COLO829 (cell line): ENCODE data around the gene PCDHGB5.
A peak's percentile ranks its signal among the peaks of the same experiment; 100 is the strongest.
"Not testable (repeated sequence)": the region's sequence is repeated elsewhere in the genome, so short reads cannot be mapped to it uniquely, and the experiment has no call there.

Experiments used
- DNase-seq: peaks from one replicate; pipeline ENCODE4 v3.0.0; 2012; ENCODE audit warnings: low spot score

PCDHGB5 gene

DNA sequence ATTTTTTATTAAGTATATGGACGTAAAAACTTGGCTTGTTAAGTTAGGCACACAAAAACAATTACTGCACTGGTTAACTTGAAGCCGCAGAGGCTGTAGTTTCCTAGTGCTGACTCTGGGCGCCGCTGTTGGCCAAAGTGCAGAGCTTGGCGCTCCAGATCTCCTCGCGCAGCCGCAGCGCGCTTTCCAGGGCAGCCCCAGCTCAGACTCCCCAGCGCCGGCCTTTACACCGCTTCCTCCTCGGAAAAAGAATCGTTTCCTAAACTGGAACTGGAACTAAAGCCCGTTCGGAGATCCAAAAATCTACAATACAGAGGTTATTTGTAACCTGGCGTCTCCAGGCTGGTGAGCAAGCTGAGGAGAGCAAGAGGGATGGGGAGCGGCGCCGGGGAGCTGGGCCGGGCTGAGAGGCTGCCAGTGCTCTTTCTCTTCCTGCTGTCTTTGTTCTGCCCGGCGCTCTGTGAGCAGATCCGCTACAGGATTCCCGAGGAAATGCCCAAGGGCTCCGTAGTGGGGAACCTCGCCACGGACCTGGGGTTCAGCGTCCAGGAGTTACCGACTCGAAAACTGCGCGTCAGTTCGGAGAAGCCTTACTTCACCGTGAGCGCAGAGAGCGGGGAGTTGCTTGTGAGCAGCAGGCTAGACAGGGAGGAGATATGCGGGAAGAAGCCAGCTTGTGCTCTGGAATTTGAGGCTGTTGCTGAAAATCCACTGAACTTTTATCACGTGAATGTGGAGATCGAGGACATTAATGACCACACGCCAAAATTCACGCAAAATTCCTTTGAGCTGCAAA, at the start of gene PCDHGB5:
Gene PCDHGB5, plus strand, starts transcription at position 192 of the 796 bp plus-strand sequence. Its CDS starts 181 bp downstream, at position 373.
- peak; percentile 23 for DNase-seq

GRCh38 chr5:141349917-141350619, 47.7 kb upstream of the PCDHGB5 start, which contains the start of gene PCDHGB1:
PCDHGB1 (plus strand) TSS chr5:141350099; CDS start chr5:141350261, 162 bp downstream.
- DNase-seq, result peak; percentile 61

- DNase-seq, result no peak
Observed at GRCh38 chr5:141351591-141351990, 46.2 kb upstream of the PCDHGB5 start.

DNA sequence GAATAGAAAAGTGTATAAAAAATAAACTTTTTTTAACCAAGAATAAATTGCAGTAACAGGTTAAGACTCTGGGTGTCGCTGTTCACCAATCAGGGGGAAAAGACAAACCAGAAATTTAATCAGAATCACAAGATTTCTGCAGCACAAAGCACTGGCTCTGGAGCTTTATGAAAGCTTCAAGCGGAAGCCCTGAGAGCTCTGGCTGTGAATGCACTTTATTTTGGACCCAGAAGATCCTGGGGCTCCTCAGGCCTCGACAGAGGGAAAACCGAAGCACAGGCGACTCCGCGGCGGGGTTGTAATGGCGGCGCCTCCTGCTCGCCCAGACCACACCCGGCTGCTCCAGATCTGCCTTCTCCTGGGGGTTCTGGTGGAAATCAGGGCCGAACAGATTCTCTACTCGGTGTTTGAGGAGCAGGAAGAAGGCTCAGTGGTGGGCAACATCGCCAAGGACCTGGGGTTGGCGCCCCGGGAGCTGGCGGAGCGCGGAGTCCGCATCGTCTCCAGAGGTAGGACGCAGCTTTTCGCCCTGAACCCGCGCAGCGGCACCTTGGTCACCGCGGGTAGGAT, 42.8 kb upstream of the PCDHGB5 start, which contains the start of gene PCDHGA4:
Gene PCDHGA4, plus strand, starts transcription at position 122 of the 570 bp plus-strand sequence. Its CDS starts 87 bp downstream, at position 209.
- DNase-seq, result no peak

DNA sequence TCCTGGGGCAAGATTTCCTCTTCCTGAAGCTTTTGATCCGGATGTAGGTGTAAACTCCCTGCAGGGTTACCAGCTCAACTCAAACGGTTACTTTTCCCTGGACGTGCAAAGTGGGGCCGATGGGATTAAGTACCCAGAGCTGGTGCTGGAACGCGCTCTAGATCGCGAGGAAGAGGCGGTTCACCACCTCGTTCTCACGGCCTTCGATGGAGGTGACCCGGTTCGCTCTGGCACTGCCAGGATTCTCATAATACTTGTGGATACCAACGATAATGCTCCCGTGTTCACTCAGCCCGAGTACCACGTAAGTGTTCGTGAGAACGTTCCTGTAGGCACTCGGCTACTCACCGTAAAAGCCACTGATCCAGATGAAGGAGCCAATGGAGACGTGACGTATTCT, 42.1 kb upstream of the PCDHGB5 start:
- no peak for DNase-seq

- no peak for DNase-seq
Observed at GRCh38 chr5:141356133-141356532, 41.6 kb upstream of the PCDHGB5 start.

GRCh38 chr5:141356950-141357349, 40.8 kb upstream of the PCDHGB5 start:
- no peak for DNase-seq

DNA sequence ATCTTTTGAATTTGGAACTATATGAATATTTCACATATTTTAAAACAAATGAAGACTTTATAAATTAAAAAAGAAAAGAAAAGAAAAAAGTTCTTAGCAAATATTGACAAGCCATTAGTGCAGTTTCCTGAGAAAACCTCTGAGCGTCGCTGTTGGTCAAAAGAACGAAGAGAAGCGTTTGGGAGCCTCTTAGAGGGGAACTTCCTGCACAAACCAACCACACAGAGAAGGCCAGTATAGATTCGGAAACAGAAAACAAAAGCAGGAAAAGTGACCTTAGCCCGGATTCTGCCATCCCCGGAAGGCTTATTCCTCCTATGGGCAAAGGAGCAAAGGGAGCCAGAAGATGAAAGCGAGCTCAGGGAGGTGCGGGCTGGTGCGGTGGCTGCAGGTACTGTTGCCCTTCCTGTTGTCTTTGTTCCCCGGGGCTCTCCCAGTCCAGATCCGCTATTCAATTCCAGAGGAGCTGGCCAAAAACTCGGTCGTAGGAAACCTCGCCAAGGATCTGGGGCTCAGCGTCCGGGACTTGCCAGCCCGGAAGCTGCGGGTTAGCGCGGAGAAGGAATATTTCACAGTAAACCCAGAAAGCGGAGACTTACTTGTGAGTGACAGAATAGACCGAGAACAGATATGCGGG, 37.8 kb upstream of the PCDHGB5 start, which contains the start of gene PCDHGB2:
Gene PCDHGB2, plus strand, starts transcription at position 205 of the 637 bp plus-strand sequence. Its CDS starts 142 bp downstream, at position 347.
- no peak for DNase-seq

DNA sequence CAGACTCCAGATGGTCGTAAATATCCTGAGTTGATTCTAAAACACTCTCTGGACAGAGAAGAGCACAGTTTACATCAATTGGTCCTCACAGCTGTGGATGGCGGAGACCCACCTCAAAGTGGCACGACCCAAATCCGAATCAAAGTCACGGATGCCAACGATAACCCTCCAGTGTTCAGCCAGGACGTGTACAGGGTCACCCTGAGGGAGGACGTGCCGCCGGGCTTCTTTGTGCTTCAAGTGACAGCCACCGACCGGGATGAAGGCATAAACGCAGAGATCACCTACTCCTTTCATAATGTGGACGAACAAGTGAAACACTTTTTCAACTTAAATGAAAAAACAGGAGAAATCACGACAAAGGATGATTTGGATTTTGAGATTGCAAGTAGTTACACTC, 37.1 kb upstream of the PCDHGB5 start:
- no peak for DNase-seq

DNA sequence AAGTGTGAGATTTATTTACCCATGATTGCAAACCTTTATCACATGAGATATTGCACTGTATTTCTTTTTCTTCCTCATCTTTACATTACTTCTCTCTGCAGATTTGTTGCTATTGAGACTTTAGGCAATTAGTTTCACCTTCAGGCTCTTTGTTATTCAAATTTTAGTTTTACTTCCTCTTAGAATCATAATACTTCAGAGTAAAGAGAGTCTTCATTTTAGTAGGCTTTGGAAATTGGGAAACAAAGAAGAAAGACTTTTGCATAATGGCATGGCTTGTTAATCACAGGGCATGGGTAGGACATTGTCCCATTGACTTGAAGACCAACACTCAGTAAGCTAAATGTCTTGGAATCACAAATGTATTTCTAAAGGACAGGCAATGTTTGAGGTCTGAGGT, 35.0 kb upstream of the PCDHGB5 start:
- DNase-seq, result no peak

GRCh38 chr5:141363952-141364660, 33.6 kb upstream of the PCDHGB5 start, which contains the start of gene PCDHGA5:
PCDHGA5 (plus strand) TSS chr5:141364162; CDS start chr5:141364331, 169 bp downstream.
- DNase-seq, result no peak

- DNase-seq, result no peak
Observed at GRCh38 chr5:141366016-141366896, 31.5 kb upstream of the PCDHGB5 start.

- DNase-seq, result no peak
Observed at GRCh38 chr5:141369994-141370848, 27.5 kb upstream of the PCDHGB5 start, which contains the start of gene PCDHGB3. PCDHGB3 (plus strand) TSS chr5:141370242; CDS start chr5:141370395, 153 bp downstream.

DNA sequence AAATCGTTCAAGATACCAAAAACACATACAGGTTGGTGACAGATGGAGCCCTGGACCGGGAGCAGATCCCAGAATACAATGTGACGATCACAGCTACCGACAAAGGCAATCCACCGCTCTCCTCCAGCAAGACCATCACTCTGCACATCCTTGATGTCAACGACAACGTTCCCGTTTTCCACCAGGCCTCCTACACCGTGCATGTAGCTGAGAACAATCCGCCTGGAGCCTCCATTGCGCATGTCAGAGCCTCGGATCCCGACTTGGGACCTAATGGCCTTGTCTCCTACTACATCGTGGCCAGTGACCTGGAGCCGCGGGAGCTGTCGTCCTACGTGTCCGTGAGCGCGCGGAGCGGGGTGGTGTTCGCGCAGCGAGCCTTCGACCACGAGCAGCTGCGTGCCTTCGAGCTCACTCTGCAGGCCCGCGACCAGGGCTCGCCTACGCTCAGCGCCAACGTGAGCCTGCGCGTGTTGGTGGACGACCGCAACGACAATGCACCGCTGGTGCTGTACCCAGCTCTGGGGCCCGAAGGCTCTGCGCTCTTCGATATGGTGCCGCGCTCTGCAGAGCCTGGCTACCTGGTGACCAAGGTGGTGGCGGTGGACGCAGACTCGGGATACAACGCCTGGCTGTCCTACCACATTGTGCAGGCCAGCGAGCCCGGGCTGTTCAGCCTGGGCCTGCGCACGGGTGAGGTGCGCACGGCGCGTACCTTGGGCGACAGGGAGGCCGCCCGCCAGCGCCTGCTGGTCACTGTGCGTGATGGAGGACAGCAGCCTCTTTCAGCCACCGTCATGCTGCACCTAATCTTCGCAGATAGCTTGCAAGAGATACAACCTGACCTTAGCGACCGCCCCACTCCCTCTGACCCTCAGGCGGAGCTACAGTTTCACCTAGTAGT, 25.9 kb upstream of the PCDHGB5 start:
- no peak for DNase-seq

- DNase-seq, result peak; percentile 3
Observed at GRCh38 chr5:141373673-141374317, 24.0 kb upstream of the PCDHGB5 start, which contains the start of gene PCDHGA6. PCDHGA6 (plus strand) TSS chr5:141373891; CDS start chr5:141374084, 193 bp downstream.

DNA sequence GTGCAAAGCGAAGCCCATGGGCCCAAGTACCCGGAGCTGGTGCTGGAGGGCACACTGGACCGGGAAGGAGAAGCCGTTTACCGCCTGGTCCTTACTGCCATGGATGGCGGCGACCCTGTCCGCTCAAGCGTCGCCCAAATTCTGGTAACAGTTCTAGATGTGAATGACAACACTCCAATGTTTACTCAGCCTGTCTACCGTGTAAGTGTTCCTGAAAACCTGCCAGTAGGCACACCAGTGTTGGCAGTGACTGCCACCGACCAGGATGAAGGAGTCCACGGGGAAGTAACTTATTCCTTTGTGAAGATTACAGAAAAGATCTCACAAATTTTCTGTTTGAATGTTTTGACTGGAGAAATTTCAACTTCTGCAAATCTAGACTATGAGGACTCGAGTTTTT, 23.1 kb upstream of the PCDHGB5 start:
- no peak for DNase-seq

DNA sequence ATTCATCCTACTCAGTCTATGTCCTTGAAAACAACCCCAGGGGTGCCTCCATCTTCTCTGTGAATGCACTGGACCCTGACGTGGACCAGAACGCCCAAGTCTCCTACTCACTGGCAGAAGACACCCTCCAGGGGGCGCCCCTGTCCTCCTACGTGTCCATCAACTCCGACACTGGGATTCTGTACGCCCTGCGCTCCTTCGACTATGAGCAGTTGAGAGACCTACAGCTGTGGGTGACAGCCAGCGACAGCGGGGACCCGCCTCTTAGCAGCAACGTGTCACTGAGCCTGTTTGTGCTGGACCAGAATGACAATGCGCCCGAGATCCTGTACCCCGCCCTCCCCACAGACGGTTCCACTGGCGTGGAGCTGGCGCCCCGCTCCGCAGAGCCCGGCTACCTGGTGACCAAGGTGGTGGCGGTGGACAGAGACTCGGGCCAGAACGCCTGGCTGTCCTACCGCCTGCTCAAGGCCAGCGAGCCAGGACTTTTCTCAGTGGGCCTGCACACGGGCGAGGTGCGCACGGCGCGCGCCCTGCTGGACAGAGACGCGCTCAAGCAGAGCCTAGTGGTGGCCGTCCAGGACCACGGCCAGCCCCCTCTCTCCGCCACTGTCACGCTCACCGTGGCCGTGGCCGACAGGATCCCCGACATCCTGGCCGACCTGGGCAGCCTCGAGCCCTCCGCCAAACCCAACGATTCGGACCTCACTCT, 22.1 kb upstream of the PCDHGB5 start:
- DNase-seq, result not testable (repeated sequence)
